OCI-LY3 (cell line): ENCODE data around the gene SLC2A6.

Experiments
- H2AFZ ChIP-seq: fragments of 200-600, 300-600 bp; shearing (Covaris generic); 2 replicates; pipeline ENCODE4 v1.6.0; 2014; ENCODE audit warnings: antibody characterized with exemption, low read depth, low read length
- H3K27ac ChIP-seq: fragments of 200-600, 300-600 bp; sonication (generic); 2 replicates; pipeline ENCODE4 v1.5.1; 2014; ENCODE audit warnings: mild to moderate bottlenecking, low read length, moderate library complexity, mixed read lengths
- H3K27me3 ChIP-seq: fragments of 200-600, 300-600 bp; sonication (generic); 2 replicates; pipeline ENCODE4 v1.6.1; 2014; ENCODE audit warnings: low read depth, low read length, mixed read lengths
- H3K36me3 ChIP-seq: fragments of 200-600, 300-600 bp; sonication (generic); replicated peaks from 2 replicates; pipeline ENCODE3; 2014; ENCODE audit warnings: low read depth, low read length, mixed read lengths
- H3K4me1 ChIP-seq: fragments of 300-600, 200-600 bp; sonication (generic); 2 replicates; pipeline ENCODE4 v1.6.1; 2014; ENCODE audit warnings: low read length, mixed read lengths
- H3K4me2 ChIP-seq: fragments of 200-600, 300-600 bp; sonication (generic); 2 replicates; pipeline ENCODE4 v1.6.1; 2014; ENCODE audit warnings: low read length, mixed read lengths
- H3K4me3 ChIP-seq: fragments of 300-600, 200-600 bp; sonication (generic); 2 replicates; pipeline ENCODE4 v1.5.1; 2014; ENCODE audit warnings: antibody characterized with exemption, mild to moderate bottlenecking, low read length, moderate library complexity
- H3K79me2 ChIP-seq: fragments of 300-600, 200-600 bp; shearing (Covaris generic); 2 replicates; pipeline ENCODE4 v1.6.1; 2014; ENCODE audit warnings: mild to moderate bottlenecking, low read length, mixed read lengths
- H3K9ac ChIP-seq: fragments of 300-600, 200-600 bp; shearing (Covaris generic); 2 replicates; pipeline ENCODE4 v1.6.0; 2014; ENCODE audit warnings: mild to moderate bottlenecking, low read length, moderate library complexity
- H3K9me3 ChIP-seq: fragments of 200-600, 300-600 bp; shearing (Covaris generic); 2 replicates; pipeline ENCODE4 v1.6.1; 2014; ENCODE audit warnings: low read length, mixed read lengths; ENCODE audit not compliant: insufficient read depth
- H4K20me1 ChIP-seq: fragments of 200-600, 300-600 bp; sonication (generic); 2 replicates; pipeline ENCODE4 v1.6.1; 2016; ENCODE audit warnings: low read length, mixed read lengths; ENCODE audit not compliant: insufficient read depth
- EZH2phosphoT487 ChIP-seq: fragments of 200-600 bp; shearing (Covaris generic); IDR thresholded peaks from 2 replicates; pipeline ENCODE4 v1.6.1; 2018; ENCODE audit warnings: antibody characterized with exemption, mixed run types, low read depth
- TF ChIP-seq, protein P1 (sequence below): fragments of 200-600, 300-600 bp; sonication (generic); IDR thresholded peaks from 2 replicates; pipeline ENCODE4 v1.5.1; 2014; ENCODE audit warnings: antibody characterized with exemption, low read length, low read depth

Gene SLC2A6

GRCh38 chr9:133505901-133506652 is 27.2 kb upstream of the SLC2A6 start:
- Histone ChIP-seq H3K9me3 (peaks cover 8% of the 10 kb centered on the region), H3K4me1 (no peaks in the 10 kb centered on the region), H3K27me3 (peaks cover 21% of the 10 kb centered on the region; the same call in 1 of the 2 replicates), H3K27ac (no peak overlapping the region), H3K79me2 (no peaks in the 10 kb centered on the region), H3K4me3 (no peak overlapping the region), H3K4me2 (no peak overlapping the region), H3K9ac (no peak overlapping the region), H3K36me3 (no peaks in the 10 kb centered on the region), H4K20me1 (no peaks in the 10 kb centered on the region), H2AFZ (no peak overlapping the region)
- TF ChIP-seq, protein P1, sequence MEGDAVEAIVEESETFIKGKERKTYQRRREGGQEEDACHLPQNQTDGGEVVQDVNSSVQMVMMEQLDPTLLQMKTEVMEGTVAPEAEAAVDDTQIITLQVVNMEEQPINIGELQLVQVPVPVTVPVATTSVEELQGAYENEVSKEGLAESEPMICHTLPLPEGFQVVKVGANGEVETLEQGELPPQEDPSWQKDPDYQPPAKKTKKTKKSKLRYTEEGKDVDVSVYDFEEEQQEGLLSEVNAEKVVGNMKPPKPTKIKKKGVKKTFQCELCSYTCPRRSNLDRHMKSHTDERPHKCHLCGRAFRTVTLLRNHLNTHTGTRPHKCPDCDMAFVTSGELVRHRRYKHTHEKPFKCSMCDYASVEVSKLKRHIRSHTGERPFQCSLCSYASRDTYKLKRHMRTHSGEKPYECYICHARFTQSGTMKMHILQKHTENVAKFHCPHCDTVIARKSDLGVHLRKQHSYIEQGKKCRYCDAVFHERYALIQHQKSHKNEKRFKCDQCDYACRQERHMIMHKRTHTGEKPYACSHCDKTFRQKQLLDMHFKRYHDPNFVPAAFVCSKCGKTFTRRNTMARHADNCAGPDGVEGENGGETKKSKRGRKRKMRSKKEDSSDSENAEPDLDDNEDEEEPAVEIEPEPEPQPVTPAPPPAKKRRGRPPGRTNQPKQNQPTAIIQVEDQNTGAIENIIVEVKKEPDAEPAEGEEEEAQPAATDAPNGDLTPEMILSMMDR: no peak
- TF ChIP-seq EZH2phosphoT487: no peak

- Histone ChIP-seq H2AFZ (no peak overlapping the region), H3K79me2 (no peaks in the 10 kb centered on the region), H3K4me3 (no peak overlapping the region), H3K36me3 (no peaks in the 10 kb centered on the region), H3K4me1 (no peaks in the 10 kb centered on the region), H3K9me3 (peaks cover 8% of the 10 kb centered on the region), H4K20me1 (no peaks in the 10 kb centered on the region), H3K27me3 (peaks cover 23% of the 10 kb centered on the region; the same call in 1 of the 2 replicates), H3K9ac (no peak overlapping the region), H3K4me2 (no peak overlapping the region), H3K27ac (no peak overlapping the region)
- no peak for TF ChIP-seq EZH2phosphoT487
- TF ChIP-seq, protein P1: no peak
Measured at GRCh38 chr9:133505186-133505830, 26.4 kb upstream of the SLC2A6 start.

DNA sequence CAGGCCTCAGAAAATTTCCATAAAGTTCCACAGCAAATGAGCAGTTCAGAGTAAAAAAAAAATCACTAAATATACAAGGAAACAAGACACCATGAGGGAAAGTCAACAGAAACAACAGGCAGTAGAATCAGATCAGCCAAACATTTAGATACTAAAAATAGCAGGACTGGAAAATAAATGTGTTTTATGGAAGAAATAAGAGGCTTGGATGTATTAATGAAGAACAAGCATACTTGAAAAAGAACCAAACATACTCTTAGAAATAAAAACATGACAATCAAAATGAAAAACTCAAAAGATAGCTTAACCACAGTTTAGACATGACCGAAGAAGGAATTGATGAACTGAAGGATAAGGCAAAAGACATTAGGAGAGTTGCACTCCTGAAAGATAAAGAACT is 23.2 kb upstream of the SLC2A6 start:
- no peak overlapping the region for H3K27ac ChIP-seq
- peaks cover 8% of the 10 kb centered on the region for H3K9me3 ChIP-seq
- no peak for TF ChIP-seq EZH2phosphoT487
- TF ChIP-seq, protein P1: no peak
- no peak overlapping the region for H2AFZ ChIP-seq
- H3K36me3 ChIP-seq: no peaks in the 10 kb centered on the region
- H3K79me2 ChIP-seq: no peaks in the 10 kb centered on the region
- H3K4me2 ChIP-seq: no peak overlapping the region
- H4K20me1 ChIP-seq: no peaks in the 10 kb centered on the region
- no peak overlapping the region for H3K9ac ChIP-seq
- H3K4me3 ChIP-seq: no peak overlapping the region
- no peaks in the 10 kb centered on the region for H3K4me1 ChIP-seq
- H3K27me3 ChIP-seq: peaks cover 21% of the 10 kb centered on the region; the same call in 1 of the 2 replicates

DNA sequence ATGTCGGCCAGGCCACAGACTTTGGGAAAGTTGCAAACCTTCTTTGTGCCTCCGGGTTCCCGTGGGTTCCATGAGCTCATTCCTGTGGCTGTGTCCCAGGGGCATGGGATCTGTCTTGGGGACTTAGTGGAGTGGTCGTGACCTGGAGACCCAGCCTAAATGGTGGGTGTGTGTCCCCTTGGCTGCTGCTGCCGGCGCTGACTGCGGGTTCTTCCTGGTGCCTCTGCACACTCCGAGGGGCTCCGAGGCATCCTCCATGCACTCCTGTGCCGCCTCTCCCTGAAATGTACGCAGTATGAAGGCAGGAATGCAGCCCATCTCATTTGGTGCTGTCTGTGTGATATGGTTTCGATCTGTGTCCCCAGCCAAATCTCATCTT is 21.0 kb upstream of the SLC2A6 start:
- Histone ChIP-seq H3K27ac (no peak overlapping the region), H2AFZ (no peak overlapping the region), H3K4me3 (no peak overlapping the region), H3K79me2 (no peaks in the 10 kb centered on the region), H3K9ac (no peak overlapping the region), H3K4me1 (no peaks in the 10 kb centered on the region), H4K20me1 (no peaks in the 10 kb centered on the region), H3K9me3 (peaks cover 8% of the 10 kb centered on the region), H3K36me3 (no peaks in the 10 kb centered on the region), H3K27me3 (peaks cover 21% of the 10 kb centered on the region; the same call in 1 of the 2 replicates), H3K4me2 (no peak overlapping the region)
- TF ChIP-seq, protein P1: no peak
- no peak for TF ChIP-seq EZH2phosphoT487
